HepG2 (cell line): ENCODE data around the gene PXMP4. TPM values are rescaled to one million over a fixed set of nuclear protein-coding genes. Genes with fewer than 3 reads are reported as not detected.

Experiments used
- ADNP ChIP-seq: sonication (generic); formaldehyde crosslinking; IDR thresholded peaks from 2 replicates; pipeline ENCODE4 v1.4.0; 2020; ENCODE audit warnings: missing genetic modification reagents
- DNMT1 ChIP-seq: sonication (generic); formaldehyde crosslinking; IDR thresholded peaks from 2 replicates; pipeline ENCODE4 v1.5.1; 2020; ENCODE audit warnings: mild to moderate bottlenecking, missing genetic modification reagents
- FOSL2 ChIP-seq: sonication (generic); formaldehyde crosslinking; IDR thresholded peaks from 2 replicates; pipeline ENCODE4 v1.4.0; 2020; ENCODE audit warnings: missing genetic modification reagents
- HCFC1 ChIP-seq: fragments of 150-350 bp; IDR thresholded peaks from 2 replicates; pipeline ENCODE4 v1.6.1; 2014; ENCODE audit warnings: low read depth, low read length
- HIVEP1 ChIP-seq: sonication (generic); formaldehyde crosslinking; IDR thresholded peaks from 2 replicates; pipeline ENCODE4 v1.4.0; 2020; ENCODE audit warnings: mild to moderate bottlenecking, missing genetic modification reagents
- MLLT10 ChIP-seq: sonication (generic); formaldehyde crosslinking; IDR thresholded peaks from 2 replicates; pipeline ENCODE4 v1.4.0; 2020; ENCODE audit warnings: missing genetic modification reagents
- RCOR2 ChIP-seq: IDR thresholded peaks from 2 replicates; pipeline ENCODE4 v1.6.1; 2016; ENCODE audit warnings: missing biosample characterization, missing genetic modification reagents
- SALL1 ChIP-seq: sonication (generic); formaldehyde crosslinking; IDR thresholded peaks from 2 replicates; pipeline ENCODE4 v1.8.0; 2022; ENCODE audit warnings: mild to moderate bottlenecking, missing genetic modification reagents
- SNAI1 ChIP-seq: sonication (generic); formaldehyde crosslinking; IDR thresholded peaks from 2 replicates; pipeline ENCODE4 v1.5.0; 2020; ENCODE audit warnings: mild to moderate bottlenecking, missing genetic modification reagents, borderline replicate concordance
- ZFYVE20 ChIP-seq: sonication (generic); formaldehyde crosslinking; IDR thresholded peaks from 2 replicates; pipeline ENCODE4 v1.8.0; 2023; ENCODE audit warnings: low read depth, mild to moderate bottlenecking, moderate library complexity, missing genetic modification reagents, borderline replicate concordance
- ZNF446 ChIP-seq: sonication (generic); formaldehyde crosslinking; IDR thresholded peaks from 2 replicates; pipeline ENCODE4 v1.5.0; 2020; ENCODE audit warnings: mild to moderate bottlenecking, missing genetic modification reagents
- ZNF468 ChIP-seq: sonication (generic); formaldehyde crosslinking; IDR thresholded peaks from 2 replicates; pipeline ENCODE4 v1.8.0; 2022; ENCODE audit warnings: mild to moderate bottlenecking, moderate library complexity, missing genetic modification reagents
- ZNF614 ChIP-seq: IDR thresholded peaks from 2 replicates; pipeline ENCODE4 v1.6.1; 2018; ENCODE audit warnings: missing biosample characterization, missing genetic modification reagents, inconsistent platforms, borderline replicate concordance
- ZNF749 ChIP-seq: sonication (generic); formaldehyde crosslinking; IDR thresholded peaks from 2 replicates; pipeline ENCODE4 v1.8.0; 2022; ENCODE audit warnings: mild to moderate bottlenecking, missing genetic modification reagents, moderate library complexity, borderline replicate concordance
- ZNF776 ChIP-seq: sonication (generic); formaldehyde crosslinking; IDR thresholded peaks from 2 replicates; pipeline ENCODE4 v1.4.0; 2020; ENCODE audit warnings: mild to moderate bottlenecking, missing genetic modification reagents
- ZZZ3 ChIP-seq: sonication (generic); formaldehyde crosslinking; IDR thresholded peaks from 2 replicates; pipeline ENCODE4 v1.4.0; 2020; ENCODE audit warnings: missing genetic modification reagents, mild to moderate bottlenecking, borderline replicate concordance
- polyA plus RNA-seq, 8 experiments: library from polyadenylated mRNA; depleted of rRNA in 3 of 8; stranded (reverse) in 7 of 8; unstranded in 1 of 8; fragments of >200 nt; fragmentation: Illumina TruSeq in 4 of 8; extraction: Trizol in 4 of 8; gene quantifications; 2 replicates each; pipeline versions ENCODE4 v1.2.1 to v1.2.3, GENCODE V29; 2011 to 2016; ENCODE audit warnings: low read depth in 4 of 8, missing spikeins in 1 of 8, mixed read lengths in 1 of 8; ENCODE audit not compliant: insufficient read depth in 1 of 8
- total RNA-seq, 5 experiments: library from RNA; depleted of rRNA; stranded (reverse); fragments of >200 nt; fragmentation: Illumina TruSeq; extraction: Trizol; gene quantifications; 2 replicates each; pipeline ENCODE4 v1.2.3, GENCODE V29; 2016; ENCODE audit warnings: low read depth in 1 of 5
- TF ChIP-seq, protein P1 (sequence below): sonication (generic); formaldehyde crosslinking; IDR thresholded peaks from 2 replicates; pipeline ENCODE4 v1.5.1; 2020; ENCODE audit warnings: mild to moderate bottlenecking, moderate library complexity, missing genetic modification reagents
- TF ChIP-seq, protein P2 (sequence below): sonication (generic); formaldehyde crosslinking; conservative IDR thresholded peaks from 2 replicates; pipeline ENCODE4 v1.8.0; 2022; ENCODE audit warnings: low read depth, missing genetic modification reagents
- TF ChIP-seq, protein P3 (sequence below): sonication (generic); formaldehyde crosslinking; IDR thresholded peaks from 2 replicates; pipeline ENCODE4 v1.5.1; 2020; ENCODE audit warnings: missing genetic modification reagents, mild to moderate bottlenecking, borderline replicate concordance
- TF ChIP-seq, protein P4 (sequence below): sonication (generic); formaldehyde crosslinking; IDR thresholded peaks from 2 replicates; pipeline ENCODE4 v1.5.0; 2020; ENCODE audit warnings: missing genetic modification reagents
- TF ChIP-seq, protein P5 (sequence below): sonication (generic); formaldehyde crosslinking; IDR thresholded peaks from 2 replicates; pipeline ENCODE4 v1.5.0; 2020; ENCODE audit warnings: missing genetic modification reagents
- TF ChIP-seq, protein P6 (sequence below): IDR thresholded peaks from 2 replicates; pipeline ENCODE4 v1.6.1; 2012; ENCODE audit warnings: low read depth, low read length, improper control_type of control experiment

The PXMP4 gene
- total and polyA plus RNA-seq, 2 of the 13 experiments (the other 11 are each of a cell fraction or from before 2014, with no cell fraction given), result not detected

DNA sequence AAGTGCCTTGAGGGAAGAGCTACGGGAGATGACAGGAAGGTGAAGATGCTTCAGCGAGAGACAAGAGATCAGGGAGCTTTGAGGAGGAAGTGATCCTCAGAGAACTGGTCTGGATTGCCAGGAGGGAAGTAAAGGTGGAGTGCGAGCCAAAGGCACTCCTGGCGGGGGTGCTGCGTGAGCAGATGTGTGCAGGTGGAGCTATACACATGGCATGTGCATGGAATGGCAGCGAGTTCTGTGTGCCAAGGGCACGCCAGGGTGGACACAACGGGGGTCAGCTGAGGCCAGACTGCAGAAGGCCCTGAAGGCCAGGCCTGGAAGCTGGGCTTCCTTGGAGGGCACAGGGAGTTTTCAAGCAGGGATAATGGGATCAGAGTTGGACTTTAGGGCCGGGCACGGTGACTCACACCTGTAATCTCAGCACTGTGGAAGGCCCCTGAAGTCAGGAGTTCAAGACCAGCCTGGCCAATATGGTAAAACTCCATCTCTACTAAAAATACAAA lies 6.2 kb downstream of the PXMP4 start (continued):
- TF ChIP-seq, protein P1, sequence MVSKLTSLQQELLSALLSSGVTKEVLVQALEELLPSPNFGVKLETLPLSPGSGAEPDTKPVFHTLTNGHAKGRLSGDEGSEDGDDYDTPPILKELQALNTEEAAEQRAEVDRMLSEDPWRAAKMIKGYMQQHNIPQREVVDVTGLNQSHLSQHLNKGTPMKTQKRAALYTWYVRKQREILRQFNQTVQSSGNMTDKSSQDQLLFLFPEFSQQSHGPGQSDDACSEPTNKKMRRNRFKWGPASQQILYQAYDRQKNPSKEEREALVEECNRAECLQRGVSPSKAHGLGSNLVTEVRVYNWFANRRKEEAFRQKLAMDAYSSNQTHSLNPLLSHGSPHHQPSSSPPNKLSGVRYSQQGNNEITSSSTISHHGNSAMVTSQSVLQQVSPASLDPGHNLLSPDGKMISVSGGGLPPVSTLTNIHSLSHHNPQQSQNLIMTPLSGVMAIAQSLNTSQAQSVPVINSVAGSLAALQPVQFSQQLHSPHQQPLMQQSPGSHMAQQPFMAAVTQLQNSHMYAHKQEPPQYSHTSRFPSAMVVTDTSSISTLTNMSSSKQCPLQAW, result no peak
- TF ChIP-seq ZNF776 (no peak), RCOR2 (CRISPR knock-in tag) (no peak), ZFYVE20 (CRISPR knock-in tag) (no peak), ZNF446 (CRISPR knock-in tag) (no peak), HCFC1 (no peak), ADNP (CRISPR knock-in tag) (no peak), DNMT1 (CRISPR knock-in tag) (peak; percentile 46; the same call in 1 of the 2 replicates), MLLT10 (no peak), FOSL2 (CRISPR knock-in tag) (peak; percentile 44), ZZZ3 (CRISPR knock-in tag) (0 out of 2 replicates have a peak, but pooled peaks have one; percentile 38), SNAI1 (CRISPR knock-in tag) (no peak), ZNF749 (CRISPR knock-in tag) (no peak), SALL1 (CRISPR knock-in tag) (peak; percentile 11; the same call in 1 of the 2 replicates), HIVEP1 (CRISPR knock-in tag) (no peak), ZNF614 (CRISPR knock-in tag) (no peak), ZNF468 (CRISPR knock-in tag) (no peak)
- TF ChIP-seq, protein P2, sequence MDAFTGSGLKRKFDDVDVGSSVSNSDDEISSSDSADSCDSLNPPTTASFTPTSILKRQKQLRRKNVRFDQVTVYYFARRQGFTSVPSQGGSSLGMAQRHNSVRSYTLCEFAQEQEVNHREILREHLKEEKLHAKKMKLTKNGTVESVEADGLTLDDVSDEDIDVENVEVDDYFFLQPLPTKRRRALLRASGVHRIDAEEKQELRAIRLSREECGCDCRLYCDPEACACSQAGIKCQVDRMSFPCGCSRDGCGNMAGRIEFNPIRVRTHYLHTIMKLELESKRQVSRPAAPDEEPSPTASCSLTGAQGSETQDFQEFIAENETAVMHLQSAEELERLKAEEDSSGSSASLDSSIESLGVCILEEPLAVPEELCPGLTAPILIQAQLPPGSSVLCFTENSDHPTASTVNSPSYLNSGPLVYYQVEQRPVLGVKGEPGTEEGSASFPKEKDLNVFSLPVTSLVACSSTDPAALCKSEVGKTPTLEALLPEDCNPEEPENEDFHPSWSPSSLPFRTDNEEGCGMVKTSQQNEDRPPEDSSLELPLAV (CRISPR knock-in tag), result no peak
- TF ChIP-seq, protein P3, sequence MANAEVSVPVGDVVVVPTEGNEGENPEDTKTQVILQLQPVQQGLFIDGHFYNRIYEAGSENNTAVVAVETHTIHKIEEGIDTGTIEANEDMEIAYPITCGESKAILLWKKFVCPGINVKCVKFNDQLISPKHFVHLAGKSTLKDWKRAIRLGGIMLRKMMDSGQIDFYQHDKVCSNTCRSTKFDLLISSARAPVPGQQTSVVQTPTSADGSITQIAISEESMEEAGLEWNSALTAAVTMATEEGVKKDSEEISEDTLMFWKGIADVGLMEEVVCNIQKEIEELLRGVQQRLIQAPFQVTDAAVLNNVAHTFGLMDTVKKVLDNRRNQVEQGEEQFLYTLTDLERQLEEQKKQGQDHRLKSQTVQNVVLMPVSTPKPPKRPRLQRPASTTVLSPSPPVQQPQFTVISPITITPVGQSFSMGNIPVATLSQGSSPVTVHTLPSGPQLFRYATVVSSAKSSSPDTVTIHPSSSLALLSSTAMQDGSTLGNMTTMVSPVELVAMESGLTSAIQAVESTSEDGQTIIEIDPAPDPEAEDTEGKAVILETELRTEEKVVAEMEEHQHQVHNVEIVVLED (CRISPR knock-in tag), result no peak
- TF ChIP-seq, protein P4, sequence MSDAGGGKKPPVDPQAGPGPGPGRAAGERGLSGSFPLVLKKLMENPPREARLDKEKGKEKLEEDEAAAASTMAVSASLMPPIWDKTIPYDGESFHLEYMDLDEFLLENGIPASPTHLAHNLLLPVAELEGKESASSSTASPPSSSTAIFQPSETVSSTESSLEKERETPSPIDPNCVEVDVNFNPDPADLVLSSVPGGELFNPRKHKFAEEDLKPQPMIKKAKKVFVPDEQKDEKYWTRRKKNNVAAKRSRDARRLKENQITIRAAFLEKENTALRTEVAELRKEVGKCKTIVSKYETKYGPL (CRISPR knock-in tag), result no peak
- TF ChIP-seq, protein P5, sequence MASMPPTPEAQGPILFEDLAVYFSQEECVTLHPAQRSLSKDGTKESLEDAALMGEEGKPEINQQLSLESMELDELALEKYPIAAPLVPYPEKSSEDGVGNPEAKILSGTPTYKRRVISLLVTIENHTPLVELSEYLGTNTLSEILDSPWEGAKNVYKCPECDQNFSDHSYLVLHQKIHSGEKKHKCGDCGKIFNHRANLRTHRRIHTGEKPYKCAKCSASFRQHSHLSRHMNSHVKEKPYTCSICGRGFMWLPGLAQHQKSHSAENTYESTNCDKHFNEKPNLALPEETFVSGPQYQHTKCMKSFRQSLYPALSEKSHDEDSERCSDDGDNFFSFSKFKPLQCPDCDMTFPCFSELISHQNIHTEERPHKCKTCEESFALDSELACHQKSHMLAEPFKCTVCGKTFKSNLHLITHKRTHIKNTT (CRISPR knock-in tag), result no peak
- TF ChIP-seq, protein P6, sequence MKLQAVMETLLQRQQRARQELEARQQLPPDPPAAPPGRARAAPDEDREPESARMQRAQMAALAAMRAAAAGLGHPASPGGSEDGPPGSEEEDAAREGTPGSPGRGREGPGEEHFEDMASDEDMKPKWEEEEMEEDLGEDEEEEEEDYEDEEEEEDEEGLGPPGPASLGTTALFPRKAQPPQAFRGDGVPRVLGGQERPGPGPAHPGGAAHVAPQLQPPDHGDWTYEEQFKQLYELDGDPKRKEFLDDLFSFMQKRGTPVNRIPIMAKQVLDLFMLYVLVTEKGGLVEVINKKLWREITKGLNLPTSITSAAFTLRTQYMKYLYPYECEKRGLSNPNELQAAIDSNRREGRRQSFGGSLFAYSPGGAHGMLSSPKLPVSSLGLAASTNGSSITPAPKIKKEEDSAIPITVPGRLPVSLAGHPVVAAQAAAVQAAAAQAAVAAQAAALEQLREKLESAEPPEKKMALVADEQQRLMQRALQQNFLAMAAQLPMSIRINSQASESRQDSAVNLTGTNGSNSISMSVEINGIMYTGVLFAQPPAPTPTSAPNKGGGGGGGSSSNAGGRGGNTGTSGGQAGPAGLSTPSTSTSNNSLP, result no peak
